Left cardiac atrium (tissue), 4 donors: Measurements from ENCODE around the gene FIG4. TPM values are rescaled to one million over a fixed set of nuclear protein-coding genes. Genes with fewer than 3 reads are reported as not detected.
"Not testable (repeated sequence)": the region's sequence is repeated elsewhere in the genome, so short reads cannot be mapped to it uniquely, and the experiment has no call there.

Source experiments
- ATAC-seq, 2 donors: fragments of 200-7000 bp; cut with Tn5 transposase; one replicate each; pipeline ENCODE4 v1.9.1; 2020; ENCODE audit warnings: mild to moderate bottlenecking in 2 of 2, moderate library complexity in 2 of 2
- DNase-seq: peaks from one replicate; pipeline ENCODE4 v3.0.0-alpha.2; 2020
- intact Hi-C, 2 donors: fragments of 100-400 bp; cut with DNase I; formaldehyde crosslinking; loops; one replicate each; pipeline versions ENCODE4 v1.14.1 to v1.15.1; 2022 to 2023
- total RNA-seq, 2 donors: library from RNA; stranded (reverse); fragmentation: NEBNext Ultra II Directional; extraction: Animal tissue kit (Norgen Biotek cat#: 25700); gene quantifications; one replicate each; pipeline ENCODE4 v1.2.1, GENCODE V29; 2021
- donor health status: DM: no; HTN: yes; CAD: no.
- donor health status: DM: no; HTN: yes; CAD: no; lungs with severe emphysema.
- donor health status: DM: yes; HTN: yes; CAD: no.
- donor health status: Dilated cardiomyopathy.

The FIG4 gene
- total RNA-seq, 2 donors from 2014 or later: 8.2 to 11.1 TPM

- DNase-seq: peak; percentile 34
- ATAC-seq, intact Hi-C loops: not testable (repeated sequence)
Observed at GRCh38 chr6:109869398-109870088, 178.4 kb downstream of the FIG4 start.

GRCh38 chr6:109870089-109870410, 179.0 kb downstream of the FIG4 start:
- intact Hi-C loops: no loop called here
- ATAC-seq (no peak), DNase-seq (no peak)

GRCh38 chr6:109872549-109872948, 181.5 kb downstream of the FIG4 start:
- ATAC-seq (peak in 1 of 2 donors; percentile 50), DNase-seq (no peak)

GRCh38 chr6:109872968-109873545, 182.0 kb downstream of the FIG4 start:
- DNase-seq (no peak), ATAC-seq (peak; percentile 30 to 71)
- intact Hi-C loops: no loop called here

More at GRCh38 chr6:109872549-109872948, 181.5 kb downstream of the FIG4 start:
- intact Hi-C loops: no loop called here

- ATAC-seq (no peak), DNase-seq (no peak)
- intact Hi-C loops: no loop called here
Observed at GRCh38 chr6:109874086-109874485, 183.0 kb downstream of the FIG4 start.

- DNase-seq (no peak), ATAC-seq (no peak)
- intact Hi-C loops: no loop called here
Observed at GRCh38 chr6:109874621-109875020, 183.5 kb downstream of the FIG4 start.

Other genes starting within 250 kb of the FIG4 start
- gene MICAL1, start 235.5 kb upstream of the FIG4 start, total RNA-seq: 1 to 10 TPM; 9.8 to 9.9 TPM
- gene ZBTB24, start 208.1 kb upstream of the FIG4 start, total RNA-seq: 1 to 10 TPM; 3.3 to 3.9 TPM
- gene AK9, start 94 bp upstream of the FIG4 start, total RNA-seq: 1 to 10 TPM; 7.6 to 9.8 TPM